IMR-90 (cell line): ENCODE data around the gene EPPIN. TPM values are rescaled to one million over a fixed set of nuclear protein-coding genes. Genes with fewer than 3 reads are reported as not detected.

ENCODE experiments used
- ATAC-seq: fragments of 200-7000 bp; cut with Tn5 transposase; 2 replicates; pipeline ENCODE4 v1.9.1; 2020; ENCODE audit warnings: low read depth, mild to moderate bottlenecking, moderate library complexity
- BruUV-seq: library from RNA; stranded (reverse); fragments of 400-500 nt; replicated peaks from 2 replicates; lab custom pipeline; 2021; lab: Mats Ljungman, UMichigan
- CTCF ChIA-PET: fragments of 300-600 bp; formaldehyde crosslinking; extraction: SDS; loops from one replicate; lab custom pipeline; 2021; ENCODE audit warnings: antibody characterized with exemption; lab: Yijun Ruan, JAX
- POLR2A ChIA-PET: fragments of 300-600 bp; sonication (Branson Sonifier 250); formaldehyde crosslinking; loops from one replicate; lab custom pipeline; 2022; ENCODE audit warnings: antibody characterized with exemption; ENCODE audit not compliant: unreplicated experiment; lab: Charles Lee
- DNase-seq: peaks from one replicate; pipeline ENCODE4 v3.0.0; 2013
- H2AFZ ChIP-seq: replicated peaks from 2 replicates; pipeline ENCODE3; 2013; ENCODE audit warnings: low read length, mild to moderate bottlenecking; ENCODE audit not compliant: poor library complexity
- H2AK5ac ChIP-seq: 2 replicates; pipeline ENCODE4 v1.6.1; 2013; ENCODE audit warnings: low read depth, low read length, inconsistent platforms
- H2AK9ac ChIP-seq: replicated peaks from 2 replicates; pipeline ENCODE3; 2013; ENCODE audit warnings: mild to moderate bottlenecking, low read depth, low read length, moderate library complexity; ENCODE audit not compliant: poor library complexity
- H2BK120ac ChIP-seq: 2 replicates; pipeline ENCODE4 v1.6.1; 2013; ENCODE audit warnings: low read depth, low read length, inconsistent platforms
- H2BK15ac ChIP-seq: 3 replicates; pipeline ENCODE4 v1.6.1; 2013; ENCODE audit warnings: low read depth, low read length, inconsistent platforms
- H2BK20ac ChIP-seq: 2 replicates; pipeline ENCODE4 v1.6.1; 2013; ENCODE audit warnings: low read depth, mild to moderate bottlenecking, inconsistent platforms, low read length, moderate library complexity
- H2BK5ac ChIP-seq: 2 replicates; pipeline ENCODE4 v1.6.1; 2013; ENCODE audit warnings: mild to moderate bottlenecking, low read depth, low read length, inconsistent platforms; ENCODE audit not compliant: poor library complexity, severe bottlenecking
- H3K14ac ChIP-seq: replicated peaks from 2 replicates; pipeline ENCODE4 v1.6.1; 2013; ENCODE audit warnings: low read depth, low read length, inconsistent platforms
- H3K18ac ChIP-seq: 2 replicates; pipeline ENCODE4 v1.6.1; 2013; ENCODE audit warnings: low read depth, low read length, control low read depth
- H3K23ac ChIP-seq: 2 replicates; pipeline ENCODE4 v1.6.1; 2013; ENCODE audit warnings: low read depth, low read length, inconsistent platforms
- H3K27ac ChIP-seq: 2 replicates; pipeline ENCODE4 v1.5.1; 2013; ENCODE audit warnings: mild to moderate bottlenecking, control low read depth, low read length; ENCODE audit not compliant: insufficient read depth
- H3K27me3 ChIP-seq: 2 replicates; pipeline ENCODE4 v1.6.1; 2013; ENCODE audit warnings: low read length; ENCODE audit not compliant: control insufficient read depth, insufficient read depth
- H3K36me3 ChIP-seq: 2 replicates; pipeline ENCODE4 v1.6.1; 2013; ENCODE audit warnings: low read length, mixed read lengths; ENCODE audit not compliant: control insufficient read depth, insufficient read depth
- H3K4ac ChIP-seq: 2 replicates; pipeline ENCODE4 v1.6.1; 2013; ENCODE audit warnings: low read depth, low read length, inconsistent platforms
- H3K4me1 ChIP-seq: 2 replicates; pipeline ENCODE4 v1.6.1; 2013; ENCODE audit warnings: low read length, mixed read lengths; ENCODE audit not compliant: control insufficient read depth, insufficient read depth
- H3K4me2 ChIP-seq: 2 replicates; pipeline ENCODE4 v1.6.1; 2013; ENCODE audit warnings: low read depth, mild to moderate bottlenecking, control low read depth, low read length, moderate library complexity
- H3K4me3 ChIP-seq: 2 replicates; pipeline ENCODE4 v1.5.1; 2013; ENCODE audit warnings: low read depth, mild to moderate bottlenecking, control low read depth, low read length, moderate library complexity; ENCODE audit not compliant: insufficient read depth
- H3K56ac ChIP-seq: 2 replicates; pipeline ENCODE4 v1.6.1; 2013; ENCODE audit warnings: low read length, inconsistent platforms; ENCODE audit not compliant: insufficient read depth; ENCODE audit errors: extremely low read depth
- H3K79me1 ChIP-seq, 2 experiments: 2 replicates each; pipeline ENCODE4 v1.6.1; 2013; ENCODE audit warnings: low read length in 2 of 2, inconsistent platforms in 1 of 2, low read depth in 1 of 2
- H3K9ac ChIP-seq: 2 replicates; pipeline ENCODE4 v1.6.1; 2013; ENCODE audit warnings: low read depth, low read length, control low read depth
- H3K9me1 ChIP-seq: 2 replicates; pipeline ENCODE4 v1.6.1; 2013; ENCODE audit warnings: low read length, inconsistent platforms; ENCODE audit not compliant: insufficient read depth
- H3K9me3 ChIP-seq: 2 replicates; pipeline ENCODE4 v1.6.1; 2013; ENCODE audit warnings: low read length; ENCODE audit not compliant: control insufficient read depth, insufficient read depth
- H4K20me1 ChIP-seq: 2 replicates; pipeline ENCODE4 v1.6.1; 2013; ENCODE audit warnings: low read length, inconsistent platforms; ENCODE audit not compliant: insufficient read depth
- H4K5ac ChIP-seq: 2 replicates; pipeline ENCODE4 v1.6.1; 2013; ENCODE audit warnings: mild to moderate bottlenecking, low read depth, low read length, control low read depth
- H4K8ac ChIP-seq, 2 experiments: 2 replicates each; pipeline ENCODE4 v1.6.1; 2013; ENCODE audit warnings: low read depth in 2 of 2, low read length in 2 of 2, control low read depth in 1 of 2, inconsistent platforms in 1 of 2
- H4K91ac ChIP-seq: 2 replicates; pipeline ENCODE4 v1.6.1; 2013; ENCODE audit warnings: low read depth, low read length, inconsistent platforms; ENCODE audit not compliant: insufficient read depth
- BHLHE40 ChIP-seq: fragments of 150-350 bp; IDR thresholded peaks from 2 replicates; pipeline ENCODE4 v1.6.1; 2016; ENCODE audit warnings: mild to moderate bottlenecking, low read depth, low read length
- CEBPB ChIP-seq: IDR thresholded peaks from 2 replicates; pipeline ENCODE4 v1.6.1; 2012; ENCODE audit warnings: low read depth, low read length, improper control_type of control experiment
- CHD1 ChIP-seq: IDR thresholded peaks from 2 replicates; pipeline ENCODE4 v1.6.1; 2012; ENCODE audit warnings: low read depth, low read length, improper control_type of control experiment
- FOS ChIP-seq: fragments of 150-350 bp; IDR thresholded peaks from 2 replicates; pipeline ENCODE4 v1.6.1; 2016; ENCODE audit warnings: low read depth, low read length
- MAFK ChIP-seq: IDR thresholded peaks from 2 replicates; pipeline ENCODE4 v1.6.1; 2012; ENCODE audit warnings: low read depth, low read length, improper control_type of control experiment
- MAZ ChIP-seq: IDR thresholded peaks from 2 replicates; pipeline ENCODE4 v1.6.1; 2012; ENCODE audit warnings: low read depth, mild to moderate bottlenecking, low read length, improper control_type of control experiment, moderate library complexity, borderline replicate concordance
- MXI1 ChIP-seq: IDR thresholded peaks from 2 replicates; pipeline ENCODE4 v1.6.1; 2012; ENCODE audit warnings: low read depth, mild to moderate bottlenecking, low read length, moderate library complexity, borderline replicate concordance
- NFE2L2 ChIP-seq: fragments of 150-350 bp; IDR thresholded peaks from 2 replicates; pipeline ENCODE4 v1.6.1; 2016; ENCODE audit warnings: low read depth, mild to moderate bottlenecking, low read length
- POLR2A ChIP-seq: IDR thresholded peaks from 2 replicates; pipeline ENCODE4 v1.6.1; 2012; ENCODE audit warnings: mild to moderate bottlenecking, low read depth, low read length
- RAD21 ChIP-seq: IDR thresholded peaks from 2 replicates; pipeline ENCODE4 v1.6.1; 2012; ENCODE audit warnings: low read length, improper control_type of control experiment
- RCOR1 ChIP-seq: IDR thresholded peaks from 2 replicates; pipeline ENCODE4 v1.6.1; 2012; ENCODE audit warnings: mild to moderate bottlenecking, low read length, improper control_type of control experiment; ENCODE audit not compliant: insufficient replicate concordance
- RFX5 ChIP-seq: IDR thresholded peaks from 2 replicates; pipeline ENCODE4 v1.8.0; 2012; ENCODE audit warnings: low read depth, mild to moderate bottlenecking, low read length, moderate library complexity
- SMC3 ChIP-seq: fragments of 150-350 bp; IDR thresholded peaks from 2 replicates; pipeline ENCODE4 v1.6.1; 2016; ENCODE audit warnings: low read depth, mild to moderate bottlenecking, antibody characterized with exemption, low read length, moderate library complexity
- WGBS, 2 experiments: methylation state at CpG; one replicate each; pipeline versions ENCODE4 v1.1.5 to v1.1.7; 2013; ENCODE audit warnings: missing lambda C conversion rate in 2 of 2; ENCODE audit not compliant: insufficient read length in 1 of 2; ENCODE audit errors: extremely low coverage in 2 of 2; 5-methylcytosine and 5-hydroxymethylcytosine counted together
- dilution Hi-C: fragments of 300-500 bp; cut with HindIII; formaldehyde crosslinking; loops from one replicate; pipeline ENCODE4 v1.14.3; 2018; ENCODE audit warnings: low sequenced_read_pairs; ENCODE audit not compliant: unreplicated experiment
- in situ Hi-C: fragments of 300-500 bp; cut with MboI; formaldehyde crosslinking; loops from 3 replicates; pipeline ENCODE4 v1.14.3; 2019; ENCODE audit warnings: low sequenced_read_pairs, inconsistent platforms, mixed read lengths
- intact Hi-C: fragments of 100-400 bp; cut with micrococcal nuclease; formaldehyde crosslinking; loops from 2 replicates; pipeline ENCODE4 v1.10.0; 2022
- polyA plus RNA-seq, 3 experiments: library from polyadenylated mRNA; depleted of rRNA; stranded (reverse); fragments of >200 nt; gene quantifications; 2 replicates each; pipeline ENCODE4 v1.2.3, GENCODE V29; 2012; ENCODE audit warnings: low replicate concordance in 1 of 3
- total RNA-seq: library from RNA; depleted of rRNA; stranded (reverse); fragments of >200 nt; gene quantifications from 2 replicates; pipeline ENCODE4 v1.2.3, GENCODE V29; 2012
- TF ChIP-seq, protein P1 (sequence below): fragments of 150-350 bp; IDR thresholded peaks from 2 replicates; pipeline ENCODE4 v1.6.1; 2017; ENCODE audit warnings: mild to moderate bottlenecking, antibody characterized with exemption, low read length, low read depth
- TF ChIP-seq, protein P2 (sequence below): conservative IDR thresholded peaks from 2 replicates; pipeline ENCODE4 v1.5.1; 2012; ENCODE audit warnings: mild to moderate bottlenecking, low read depth, low read length, improper control_type of control experiment
- TF ChIP-seq, protein P3 (sequence below): fragments of 150-350 bp; IDR thresholded peaks from 2 replicates; pipeline ENCODE4 v1.6.1; 2016; ENCODE audit warnings: low read depth, mild to moderate bottlenecking, low read length, moderate library complexity, borderline replicate concordance

EPPIN gene
- total and polyA plus RNA-seq, 2 of the 4 experiments (the other 2 are of a cell fraction) = not detected

DNA sequence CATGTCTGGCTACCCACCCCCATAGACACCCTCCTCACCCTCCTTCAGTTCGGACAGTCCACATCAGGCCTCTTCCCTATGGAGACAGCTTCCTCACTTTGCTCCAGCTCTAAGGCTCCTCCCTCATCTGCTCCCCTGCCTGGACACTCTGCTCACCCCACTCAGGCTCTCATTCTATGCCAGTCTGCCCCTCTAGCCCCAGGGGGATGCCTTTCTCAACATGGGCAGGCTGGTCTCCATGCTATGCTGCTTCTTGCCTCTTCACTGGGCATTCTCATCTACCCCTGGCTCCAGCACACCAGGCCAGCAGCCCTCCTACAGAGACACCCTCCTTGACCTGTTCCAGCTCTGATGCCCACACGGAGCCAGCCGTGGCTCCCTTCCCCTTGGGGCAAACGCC lies 32.0 kb upstream of the EPPIN start, which contains the start of gene WFDC8:
Gene WFDC8, minus strand, starts transcription at position 101 of the 400 bp plus-strand sequence. Its CDS starts 37 bp downstream, at position 64.
- no peak within 1 kb of the TSS for H2BK5ac ChIP-seq
- H4K91ac ChIP-seq = no peak within 1 kb of the TSS
- H3K27ac ChIP-seq = no peak within 1 kb of the TSS
- no TSS peak for BruUV-seq
- H3K18ac ChIP-seq = no peak within 1 kb of the TSS
- no peak within 1 kb of the TSS for H3K4me2 ChIP-seq
- DNase-seq (no peak), ATAC-seq (no peak)
- no peak within 1 kb of the TSS for H2BK20ac ChIP-seq
- no peaks in the 10 kb centered on the region for H3K79me1 ChIP-seq
- H2AK9ac ChIP-seq = no peak within 1 kb of the TSS
- no peaks in the 10 kb centered on the region for H3K27me3 ChIP-seq
- no peaks in the 10 kb centered on the region for H3K9me3 ChIP-seq
- H2BK15ac ChIP-seq = no peak within 1 kb of the TSS
- H2AFZ ChIP-seq = no peak within 1 kb of the TSS
- H4K8ac ChIP-seq = no peak within 1 kb of the TSS
- no peak within 1 kb of the TSS for H3K14ac ChIP-seq
- CTCF ChIA-PET = no interaction called here
- no peak within 1 kb of the TSS for H4K5ac ChIP-seq
- no peaks in the 10 kb centered on the region for H3K9me1 ChIP-seq
- POLR2A ChIA-PET = no interaction called here
- no peak within 1 kb of the TSS for H2BK120ac ChIP-seq
- dilution Hi-C loops = no loop called here
- no peak within 1 kb of the TSS for H3K56ac ChIP-seq
- H4K20me1 ChIP-seq = no peaks in the 10 kb centered on the region
- no peaks in the 10 kb centered on the region for H3K36me3 ChIP-seq
- no peak within 1 kb of the TSS for H2AK5ac ChIP-seq
- H3K23ac ChIP-seq = no peak within 1 kb of the TSS
- intact Hi-C loops = loop anchor here (5.0 kb wide), 1 partner anchor 267 kb away; no protein-coding TSS in a partner anchor
- WGBS, 2 experiments = 18% methylated on average over 1 of the region's 4 CpGs; no CpG with 5 or more reads in 1 of the 2 experiments
- no peaks in the 10 kb centered on the region for H3K4me1 ChIP-seq
- TF ChIP-seq RAD21 (no peak), POLR2A (no peak), RCOR1 (no peak), MXI1 (no peak), MAFK (no peak), BHLHE40 (no peak), NFE2L2 (no peak), MAZ (no peak), SMC3 (no peak), CEBPB (no peak), CHD1 (no peak), FOS (no peak), RFX5 (no peak)
- TF ChIP-seq, protein P1, sequence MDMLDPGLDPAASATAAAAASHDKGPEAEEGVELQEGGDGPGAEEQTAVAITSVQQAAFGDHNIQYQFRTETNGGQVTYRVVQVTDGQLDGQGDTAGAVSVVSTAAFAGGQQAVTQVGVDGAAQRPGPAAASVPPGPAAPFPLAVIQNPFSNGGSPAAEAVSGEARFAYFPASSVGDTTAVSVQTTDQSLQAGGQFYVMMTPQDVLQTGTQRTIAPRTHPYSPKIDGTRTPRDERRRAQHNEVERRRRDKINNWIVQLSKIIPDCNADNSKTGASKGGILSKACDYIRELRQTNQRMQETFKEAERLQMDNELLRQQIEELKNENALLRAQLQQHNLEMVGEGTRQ = no peak
- TF ChIP-seq, protein P2, sequence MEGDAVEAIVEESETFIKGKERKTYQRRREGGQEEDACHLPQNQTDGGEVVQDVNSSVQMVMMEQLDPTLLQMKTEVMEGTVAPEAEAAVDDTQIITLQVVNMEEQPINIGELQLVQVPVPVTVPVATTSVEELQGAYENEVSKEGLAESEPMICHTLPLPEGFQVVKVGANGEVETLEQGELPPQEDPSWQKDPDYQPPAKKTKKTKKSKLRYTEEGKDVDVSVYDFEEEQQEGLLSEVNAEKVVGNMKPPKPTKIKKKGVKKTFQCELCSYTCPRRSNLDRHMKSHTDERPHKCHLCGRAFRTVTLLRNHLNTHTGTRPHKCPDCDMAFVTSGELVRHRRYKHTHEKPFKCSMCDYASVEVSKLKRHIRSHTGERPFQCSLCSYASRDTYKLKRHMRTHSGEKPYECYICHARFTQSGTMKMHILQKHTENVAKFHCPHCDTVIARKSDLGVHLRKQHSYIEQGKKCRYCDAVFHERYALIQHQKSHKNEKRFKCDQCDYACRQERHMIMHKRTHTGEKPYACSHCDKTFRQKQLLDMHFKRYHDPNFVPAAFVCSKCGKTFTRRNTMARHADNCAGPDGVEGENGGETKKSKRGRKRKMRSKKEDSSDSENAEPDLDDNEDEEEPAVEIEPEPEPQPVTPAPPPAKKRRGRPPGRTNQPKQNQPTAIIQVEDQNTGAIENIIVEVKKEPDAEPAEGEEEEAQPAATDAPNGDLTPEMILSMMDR = no peak
- TF ChIP-seq, protein P3, sequence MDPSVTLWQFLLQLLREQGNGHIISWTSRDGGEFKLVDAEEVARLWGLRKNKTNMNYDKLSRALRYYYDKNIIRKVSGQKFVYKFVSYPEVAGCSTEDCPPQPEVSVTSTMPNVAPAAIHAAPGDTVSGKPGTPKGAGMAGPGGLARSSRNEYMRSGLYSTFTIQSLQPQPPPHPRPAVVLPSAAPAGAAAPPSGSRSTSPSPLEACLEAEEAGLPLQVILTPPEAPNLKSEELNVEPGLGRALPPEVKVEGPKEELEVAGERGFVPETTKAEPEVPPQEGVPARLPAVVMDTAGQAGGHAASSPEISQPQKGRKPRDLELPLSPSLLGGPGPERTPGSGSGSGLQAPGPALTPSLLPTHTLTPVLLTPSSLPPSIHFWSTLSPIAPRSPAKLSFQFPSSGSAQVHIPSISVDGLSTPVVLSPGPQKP = no peak
- in situ Hi-C loops = no loop called here
- no peak within 1 kb of the TSS for H3K4ac ChIP-seq
- no peak within 1 kb of the TSS for H3K9ac ChIP-seq
- H3K4me3 ChIP-seq = no peak within 1 kb of the TSS
